Liver (tissue), 9 donors: ENCODE data around the gene FAM217A. TPM values are rescaled to one million over a fixed set of nuclear protein-coding genes. Genes with fewer than 3 reads are reported as not detected.

Experiments used
- DNase-seq: peaks from one replicate; pipeline ENCODE4 v3.0.0-alpha.2; 2017; ENCODE audit warnings: low spot score
- H3K27ac ChIP-seq, 2 donors: one replicate each; pipeline ENCODE4 v1.7.0; 2013; ENCODE audit warnings: inconsistent platforms in 2 of 2, low read length in 2 of 2, control low read depth in 1 of 2, low read depth in 1 of 2, mild to moderate bottlenecking in 1 of 2
- H3K27me3 ChIP-seq, 4 donors: one replicate each; pipeline versions ENCODE4 v1.6.1 to v1.7.0; 2013; ENCODE audit warnings: low read length in 3 of 4, inconsistent platforms in 1 of 4, mild to moderate bottlenecking in 1 of 4, moderate library complexity in 1 of 4; ENCODE audit not compliant: control insufficient read depth in 4 of 4, insufficient read depth in 4 of 4
- H3K36me3 ChIP-seq, 4 donors: one replicate each; pipeline versions ENCODE4 v1.6.1 to v1.7.0; 2013; ENCODE audit warnings: low read length in 3 of 4, mild to moderate bottlenecking in 3 of 4, low read depth in 1 of 4, moderate library complexity in 1 of 4; ENCODE audit not compliant: control insufficient read depth in 4 of 4, insufficient read depth in 3 of 4
- H3K4me1 ChIP-seq, 4 donors: one replicate each; pipeline versions ENCODE4 v1.6.1 to v1.7.0; 2013; ENCODE audit warnings: low read length in 3 of 4, mild to moderate bottlenecking in 3 of 4, moderate library complexity in 1 of 4; ENCODE audit not compliant: control insufficient read depth in 4 of 4, insufficient read depth in 4 of 4
- H3K4me3 ChIP-seq, 3 donors: one replicate each; pipeline versions ENCODE4 v1.6.1 to v1.7.0; 2013; ENCODE audit warnings: low read length in 3 of 3, control low read depth in 1 of 3, low read depth in 1 of 3, mild to moderate bottlenecking in 1 of 3
- H3K9ac ChIP-seq, 2 donors: one replicate each; pipeline ENCODE4 v1.7.0; 2013; ENCODE audit warnings: low read length in 2 of 2, mild to moderate bottlenecking in 2 of 2, moderate library complexity in 2 of 2, control low read depth in 1 of 2, low read depth in 1 of 2
- H3K9me3 ChIP-seq, 4 donors: one replicate each; pipeline versions ENCODE4 v1.6.1 to v1.7.0; 2013; ENCODE audit warnings: low read length in 3 of 4; ENCODE audit not compliant: control insufficient read depth in 4 of 4
- EGR1 ChIP-seq, 2 donors: IDR thresholded peaks; 2 replicates each; pipeline ENCODE4 v1.6.1; 2016 to 2018; ENCODE audit warnings: antibody characterized with exemption in 2 of 2, low read depth in 2 of 2
- FOXA1 ChIP-seq: IDR thresholded peaks from 2 replicates; pipeline ENCODE4 v1.6.1; 2016; ENCODE audit warnings: antibody characterized with exemption
- FOXA2 ChIP-seq: IDR thresholded peaks from 2 replicates; pipeline ENCODE4 v1.6.1; 2016; ENCODE audit warnings: antibody characterized with exemption
- GABPA ChIP-seq, 2 donors: IDR thresholded peaks in 1 of 2; conservative IDR thresholded peaks in 1 of 2; 2 replicates each; pipeline ENCODE4 v1.6.1; 2016; ENCODE audit warnings: antibody characterized with exemption in 2 of 2, mild to moderate bottlenecking in 1 of 2, moderate library complexity in 1 of 2
- HNF4A ChIP-seq, 2 donors: conservative IDR thresholded peaks; 2 replicates each; pipeline ENCODE4 v1.6.1; 2016; ENCODE audit warnings: antibody characterized with exemption in 2 of 2, mild to moderate bottlenecking in 2 of 2
- HNF4G ChIP-seq: IDR thresholded peaks from 2 replicates; pipeline ENCODE4 v1.6.1; 2016; ENCODE audit warnings: antibody characterized with exemption
- JUND ChIP-seq, 2 donors: IDR thresholded peaks; 2 replicates each; pipeline ENCODE4 v1.6.1; 2016; ENCODE audit warnings: antibody characterized with exemption in 2 of 2
- MAX ChIP-seq: IDR thresholded peaks from 2 replicates; pipeline ENCODE4 v1.6.1; 2016; ENCODE audit warnings: antibody characterized with exemption
- NR2F2 ChIP-seq: IDR thresholded peaks from 2 replicates; pipeline ENCODE4 v1.6.1; 2016; ENCODE audit warnings: antibody characterized with exemption
- RAD21 ChIP-seq, 2 donors: IDR thresholded peaks; 2 replicates each; pipeline ENCODE4 v1.6.1; 2016; ENCODE audit warnings: antibody characterized with exemption in 2 of 2, mild to moderate bottlenecking in 2 of 2
- RXRA ChIP-seq, 2 donors: IDR thresholded peaks; 2 replicates each; pipeline ENCODE4 v1.6.1; 2017 to 2018; ENCODE audit warnings: antibody characterized with exemption in 2 of 2, mild to moderate bottlenecking in 1 of 2
- SP1 ChIP-seq: IDR thresholded peaks from 2 replicates; pipeline ENCODE4 v1.6.1; 2018; ENCODE audit warnings: antibody characterized with exemption, mild to moderate bottlenecking
- TAF1 ChIP-seq: conservative IDR thresholded peaks from 2 replicates; pipeline ENCODE4 v1.6.1; 2016; ENCODE audit warnings: antibody characterized with exemption, mild to moderate bottlenecking
- YY1 ChIP-seq: IDR thresholded peaks from 2 replicates; pipeline ENCODE4 v1.6.1; 2016; ENCODE audit warnings: antibody characterized with exemption, mild to moderate bottlenecking
- ZBTB33 ChIP-seq: IDR thresholded peaks from 2 replicates; pipeline ENCODE4 v1.6.1; 2016; ENCODE audit warnings: antibody characterized with exemption
- WGBS: extraction: QIAGEN DNeasy Blood & Tissue Kit; methylation state at CpG from one replicate; pipeline ENCODE4 v1.1.7; 2013; 5-methylcytosine and 5-hydroxymethylcytosine counted together
- polyA plus RNA-seq, 2 donors: library from polyadenylated mRNA; stranded (reverse) in 1 of 2; unstranded in 1 of 2; fragments of 200-250 nt in 1 of 2; fragments of >200 nt in 1 of 2; fragmentation: Nextera tagmentation in 1 of 2; extraction: Ambion mirVana in 1 of 2; gene quantifications; one replicate each; pipeline versions ENCODE4 v1.2.1 to v1.2.3, GENCODE V29; 2013 to 2015
- total RNA-seq, 2 donors: library from RNA; depleted of rRNA; stranded (reverse); fragments of >200 nt; gene quantifications; one replicate each; pipeline ENCODE4 v1.2.3, GENCODE V29; 2014
- TF ChIP-seq, protein P1 (sequence below): IDR thresholded peaks from 2 replicates; pipeline ENCODE4 v1.6.1; 2016; ENCODE audit warnings: antibody characterized with exemption
- TF ChIP-seq, protein P2 (sequence below): IDR thresholded peaks from 2 replicates; pipeline ENCODE4 v1.6.1; 2016; ENCODE audit warnings: antibody characterized with exemption, mild to moderate bottlenecking
- TF ChIP-seq, protein P3 (sequence below): fragments of 150-350 bp; IDR thresholded peaks from 2 replicates; pipeline ENCODE4 v1.5.1; 2017; ENCODE audit warnings: improper control_type of control experiment, low read depth, low read length; ENCODE audit not compliant: missing input control
- donor health status: healthy.
- donor health status: healthy.
- donor health status: healthy.
- donor health status: healthy.
- donor health status: healthy.

The FAM217A gene
- total and polyA plus RNA-seq, 4 donors: not detected

- no peak for DNase-seq
- 87% methylated on average over 4 of the region's 4 CpGs for WGBS
- Histone ChIP-seq H3K27ac (no peak overlapping the region), H3K9me3 (no peaks in the 10 kb centered on the region), H3K36me3 (peaks cover 14 to 74% (median 63%) of the 10 kb centered on the region in 4 donors), H3K27me3 (no peaks in the 10 kb centered on the region), H3K4me3 (no peak overlapping the region), H3K9ac (no peak overlapping the region), H3K4me1 (no peaks in the 10 kb centered on the region)
- TF ChIP-seq FOXA1 (no peak), RAD21 (IDR thresholded peaks at IDR 0.05) (no peak), SP1 (no peak), HNF4G (no peak), NR2F2 (no peak), YY1 (no peak), FOXA2 (no peak), HNF4A (conservative IDR thresholded peaks at IDR 0.05) (no peak), ZBTB33 (no peak), EGR1 (IDR thresholded peaks at IDR 0.05; ENCODE audit: low read depth in 2 of 2) (no peak), MAX (no peak), GABPA (IDR thresholded peaks at IDR 0.05 in 1 of 2, conservative IDR thresholded peaks at IDR 0.05 in 1 of 2) (no peak), JUND (IDR thresholded peaks at IDR 0.05) (no peak), RXRA (IDR thresholded peaks at IDR 0.05) (no peak), TAF1 (no peak)
- TF ChIP-seq, protein P1, sequence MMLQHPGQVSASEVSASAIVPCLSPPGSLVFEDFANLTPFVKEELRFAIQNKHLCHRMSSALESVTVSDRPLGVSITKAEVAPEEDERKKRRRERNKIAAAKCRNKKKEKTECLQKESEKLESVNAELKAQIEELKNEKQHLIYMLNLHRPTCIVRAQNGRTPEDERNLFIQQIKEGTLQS: no peak
- TF ChIP-seq, protein P2, sequence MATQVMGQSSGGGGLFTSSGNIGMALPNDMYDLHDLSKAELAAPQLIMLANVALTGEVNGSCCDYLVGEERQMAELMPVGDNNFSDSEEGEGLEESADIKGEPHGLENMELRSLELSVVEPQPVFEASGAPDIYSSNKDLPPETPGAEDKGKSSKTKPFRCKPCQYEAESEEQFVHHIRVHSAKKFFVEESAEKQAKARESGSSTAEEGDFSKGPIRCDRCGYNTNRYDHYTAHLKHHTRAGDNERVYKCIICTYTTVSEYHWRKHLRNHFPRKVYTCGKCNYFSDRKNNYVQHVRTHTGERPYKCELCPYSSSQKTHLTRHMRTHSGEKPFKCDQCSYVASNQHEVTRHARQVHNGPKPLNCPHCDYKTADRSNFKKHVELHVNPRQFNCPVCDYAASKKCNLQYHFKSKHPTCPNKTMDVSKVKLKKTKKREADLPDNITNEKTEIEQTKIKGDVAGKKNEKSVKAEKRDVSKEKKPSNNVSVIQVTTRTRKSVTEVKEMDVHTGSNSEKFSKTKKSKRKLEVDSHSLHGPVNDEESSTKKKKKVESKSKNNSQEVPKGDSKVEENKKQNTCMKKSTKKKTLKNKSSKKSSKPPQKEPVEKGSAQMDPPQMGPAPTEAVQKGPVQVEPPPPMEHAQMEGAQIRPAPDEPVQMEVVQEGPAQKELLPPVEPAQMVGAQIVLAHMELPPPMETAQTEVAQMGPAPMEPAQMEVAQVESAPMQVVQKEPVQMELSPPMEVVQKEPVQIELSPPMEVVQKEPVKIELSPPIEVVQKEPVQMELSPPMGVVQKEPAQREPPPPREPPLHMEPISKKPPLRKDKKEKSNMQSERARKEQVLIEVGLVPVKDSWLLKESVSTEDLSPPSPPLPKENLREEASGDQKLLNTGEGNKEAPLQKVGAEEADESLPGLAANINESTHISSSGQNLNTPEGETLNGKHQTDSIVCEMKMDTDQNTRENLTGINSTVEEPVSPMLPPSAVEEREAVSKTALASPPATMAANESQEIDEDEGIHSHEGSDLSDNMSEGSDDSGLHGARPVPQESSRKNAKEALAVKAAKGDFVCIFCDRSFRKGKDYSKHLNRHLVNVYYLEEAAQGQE: no peak
- TF ChIP-seq, protein P3, sequence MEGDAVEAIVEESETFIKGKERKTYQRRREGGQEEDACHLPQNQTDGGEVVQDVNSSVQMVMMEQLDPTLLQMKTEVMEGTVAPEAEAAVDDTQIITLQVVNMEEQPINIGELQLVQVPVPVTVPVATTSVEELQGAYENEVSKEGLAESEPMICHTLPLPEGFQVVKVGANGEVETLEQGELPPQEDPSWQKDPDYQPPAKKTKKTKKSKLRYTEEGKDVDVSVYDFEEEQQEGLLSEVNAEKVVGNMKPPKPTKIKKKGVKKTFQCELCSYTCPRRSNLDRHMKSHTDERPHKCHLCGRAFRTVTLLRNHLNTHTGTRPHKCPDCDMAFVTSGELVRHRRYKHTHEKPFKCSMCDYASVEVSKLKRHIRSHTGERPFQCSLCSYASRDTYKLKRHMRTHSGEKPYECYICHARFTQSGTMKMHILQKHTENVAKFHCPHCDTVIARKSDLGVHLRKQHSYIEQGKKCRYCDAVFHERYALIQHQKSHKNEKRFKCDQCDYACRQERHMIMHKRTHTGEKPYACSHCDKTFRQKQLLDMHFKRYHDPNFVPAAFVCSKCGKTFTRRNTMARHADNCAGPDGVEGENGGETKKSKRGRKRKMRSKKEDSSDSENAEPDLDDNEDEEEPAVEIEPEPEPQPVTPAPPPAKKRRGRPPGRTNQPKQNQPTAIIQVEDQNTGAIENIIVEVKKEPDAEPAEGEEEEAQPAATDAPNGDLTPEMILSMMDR: no peak
Measured at GRCh38 chr6:4059115-4059777, 19.7 kb downstream of the FAM217A start.
